DMS79 (cell line): ENCODE data around the gene CELF3.

Experiments used
- DNase-seq: peaks from one replicate; lab custom pipeline; 2025; lab: John Stamatoyannopoulos, UW

Gene CELF3

GRCh38 chr1:151720974-151721787 lies 4.6 kb upstream of the CELF3 start, which contains the start of gene RIIAD1:
Gene RIIAD1 (plus strand): TSS chr1:151721522. CDS start chr1:151721537, 15 bp downstream.
- DNase-seq, result peak; percentile 21

DNA sequence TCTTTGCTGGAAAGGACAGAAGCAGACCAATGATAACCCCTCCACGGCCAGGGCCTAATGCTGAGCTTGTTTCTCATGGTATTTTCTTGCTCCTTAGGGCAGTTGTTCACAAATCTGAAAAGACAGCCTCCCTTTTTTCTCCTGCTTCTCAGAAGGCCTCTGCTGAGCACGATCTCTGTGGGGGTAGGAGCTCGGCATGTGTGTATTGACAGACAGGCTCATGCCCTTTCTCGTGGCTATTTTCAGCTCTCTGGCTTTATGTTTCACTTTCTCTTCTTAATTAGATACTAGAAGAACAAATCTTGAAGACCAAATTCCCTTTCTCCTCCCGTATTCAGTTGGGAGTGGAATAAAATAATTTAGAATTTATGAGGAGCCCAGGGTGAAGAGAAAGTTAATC lies 4.0 kb upstream of the CELF3 start:
- no peak for DNase-seq

DNA sequence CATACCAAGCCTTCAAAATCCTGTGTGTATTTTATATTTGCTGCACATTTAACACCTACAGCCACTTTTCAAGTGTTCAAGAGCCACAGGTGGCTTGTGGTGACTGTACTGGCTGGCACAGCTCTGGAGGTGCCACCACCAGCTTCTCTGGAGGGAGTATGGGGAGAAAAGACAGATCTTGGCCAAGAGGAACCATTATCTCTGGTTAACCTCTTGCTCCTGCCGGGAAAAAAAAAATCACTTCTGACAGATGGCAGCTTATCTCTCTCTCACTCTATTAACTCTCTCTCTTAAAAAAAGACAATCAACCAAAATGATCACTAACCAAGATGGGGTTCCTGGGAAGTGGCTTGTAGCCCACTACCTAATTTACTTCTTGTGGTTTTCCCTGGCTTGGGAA lies 3.5 kb upstream of the CELF3 start:
- no peak for DNase-seq

DNA sequence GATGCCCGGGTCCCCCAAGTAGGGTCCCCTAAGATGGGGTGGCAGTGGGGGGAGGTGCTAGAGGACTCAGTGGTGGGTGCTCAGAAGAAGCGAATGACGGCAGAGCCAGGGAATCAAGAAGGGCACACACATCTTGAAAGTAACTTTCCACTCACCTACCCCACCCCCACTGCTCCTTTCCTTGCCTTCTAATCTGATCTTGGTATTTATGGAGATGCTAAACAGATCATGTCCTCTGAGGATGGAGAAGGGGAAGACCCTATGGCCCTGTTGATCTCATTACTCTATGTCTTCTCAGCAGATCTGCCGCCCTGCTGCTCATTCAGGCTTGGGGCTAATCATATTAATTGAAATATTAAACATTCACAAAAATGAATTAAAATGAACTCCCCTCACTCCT lies 2.1 kb upstream of the CELF3 start:
- DNase-seq, result no peak

DNA sequence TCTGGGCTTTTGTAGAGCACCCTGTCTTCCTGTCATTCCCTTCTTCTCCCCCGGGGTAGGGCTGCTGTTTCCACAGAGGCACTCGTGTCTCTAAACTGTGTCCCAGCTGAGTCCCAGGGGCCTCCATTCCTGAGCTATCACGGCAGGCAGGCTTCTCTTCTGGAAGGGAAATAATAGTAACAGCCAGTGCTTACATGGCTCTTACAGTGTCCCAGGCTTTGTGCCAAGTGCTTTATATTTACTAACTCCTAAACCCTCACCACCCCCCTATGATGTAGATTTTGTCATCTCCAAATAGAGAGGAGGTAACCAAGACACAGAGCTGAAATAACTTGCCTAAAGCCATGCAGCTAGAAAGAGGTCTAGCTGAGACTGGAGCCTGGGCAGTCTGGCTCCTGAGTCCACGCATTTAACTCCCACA lies 1.4 kb upstream of the CELF3 start:
- DNase-seq, result no peak

DNA sequence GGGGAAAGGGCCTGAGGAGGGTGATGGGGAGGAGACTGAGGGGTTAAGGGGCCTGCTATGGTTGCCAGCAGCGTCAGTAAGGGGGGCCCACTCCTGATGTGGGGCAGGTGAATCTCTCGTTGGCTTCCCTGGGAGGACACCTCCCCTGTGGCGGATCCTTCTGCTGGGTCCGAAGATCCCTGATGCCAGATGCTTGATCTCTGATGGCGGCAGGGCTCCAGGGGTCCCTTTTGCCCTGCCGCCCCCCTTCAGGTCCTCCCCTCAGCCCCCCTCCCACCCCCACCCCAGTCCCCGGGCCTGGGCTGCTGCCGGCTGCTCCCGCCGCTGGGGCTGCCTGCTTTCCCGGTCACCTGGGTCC lies 219 bp downstream of the CELF3 start:
- DNase-seq, result no peak

DNA sequence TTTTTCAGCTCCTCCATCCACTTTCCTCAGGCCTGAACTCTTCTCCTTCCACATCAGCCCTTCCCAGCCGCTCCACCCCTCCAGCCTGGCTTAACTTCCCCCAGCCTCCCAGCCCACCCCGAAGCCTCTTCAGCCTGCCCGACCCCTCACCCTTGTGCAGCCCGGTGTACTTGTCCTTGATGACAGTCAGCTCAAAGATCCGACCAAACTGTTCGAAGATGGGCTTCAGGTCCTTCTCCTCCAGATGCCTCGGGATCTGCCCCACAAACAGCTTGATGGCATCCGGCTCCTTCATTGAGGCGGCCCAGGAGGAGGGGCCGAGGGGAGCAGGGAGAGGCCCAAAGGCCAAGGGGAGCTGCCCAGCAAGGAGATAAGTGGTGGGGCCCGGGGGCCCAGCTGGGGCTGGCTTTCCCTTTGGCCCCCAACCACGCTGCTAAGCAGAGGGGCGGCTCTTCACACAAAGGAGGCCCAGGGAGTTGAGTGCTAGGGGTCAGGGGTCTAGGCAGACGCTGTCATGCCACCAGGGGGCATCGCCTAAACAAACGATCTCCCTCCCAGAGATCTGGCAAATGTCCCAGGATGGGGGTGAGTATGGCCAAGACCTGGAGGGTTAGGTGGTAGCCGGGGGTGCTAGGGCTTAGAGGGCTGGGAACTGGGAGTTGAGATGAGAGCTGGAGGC lies 738 bp downstream of the CELF3 start:
- DNase-seq, result peak; percentile 26

GRCh38 chr1:151714820-151715725 lies 1.5 kb downstream of the CELF3 start:
- DNase-seq, result no peak

- DNase-seq, result peak; percentile 32
Observed at GRCh38 chr1:151713874-151714273, 2.7 kb downstream of the CELF3 start.

GRCh38 chr1:151713044-151713443 lies 3.6 kb downstream of the CELF3 start:
- no peak for DNase-seq

- DNase-seq, result no peak
Observed at GRCh38 chr1:151711951-151712350, 4.7 kb downstream of the CELF3 start.

DNA sequence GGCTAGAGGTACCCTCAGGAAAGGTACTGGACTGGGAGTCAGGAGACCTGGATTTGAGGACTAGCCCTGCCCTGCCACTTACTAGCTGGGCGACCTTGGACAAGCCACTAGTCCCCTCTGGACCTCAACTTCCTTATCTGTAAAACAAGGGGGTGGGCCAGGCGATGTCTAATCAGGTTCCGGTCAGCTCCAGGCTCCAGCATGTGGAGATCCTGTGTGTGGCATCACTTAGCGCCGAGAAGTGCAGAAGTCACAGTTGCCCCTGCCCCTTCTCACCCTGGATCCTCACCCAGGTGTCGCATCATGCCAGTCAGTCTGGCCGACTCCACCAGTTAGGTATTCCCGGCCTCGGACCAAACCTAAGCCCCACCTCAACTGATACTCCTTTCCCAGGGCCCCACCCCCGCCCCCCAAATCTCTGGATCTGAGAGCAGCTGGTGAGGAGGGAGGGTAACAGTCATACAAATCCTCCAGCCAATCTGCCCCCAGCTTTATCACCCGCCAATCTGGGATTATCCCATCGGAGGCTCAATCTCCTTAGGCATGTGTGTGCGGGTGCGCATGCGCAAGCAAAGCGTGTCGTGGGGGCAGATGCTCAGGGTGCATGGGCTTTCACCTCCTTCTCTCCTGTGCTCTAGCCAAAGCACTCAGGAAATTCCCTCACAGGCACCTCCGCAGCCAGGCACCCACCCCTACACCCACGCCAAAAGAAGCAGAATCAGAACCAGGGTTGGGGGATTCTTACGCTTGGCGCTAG lies 5.4 kb downstream of the CELF3 start:
- DNase-seq, result no peak

DNA sequence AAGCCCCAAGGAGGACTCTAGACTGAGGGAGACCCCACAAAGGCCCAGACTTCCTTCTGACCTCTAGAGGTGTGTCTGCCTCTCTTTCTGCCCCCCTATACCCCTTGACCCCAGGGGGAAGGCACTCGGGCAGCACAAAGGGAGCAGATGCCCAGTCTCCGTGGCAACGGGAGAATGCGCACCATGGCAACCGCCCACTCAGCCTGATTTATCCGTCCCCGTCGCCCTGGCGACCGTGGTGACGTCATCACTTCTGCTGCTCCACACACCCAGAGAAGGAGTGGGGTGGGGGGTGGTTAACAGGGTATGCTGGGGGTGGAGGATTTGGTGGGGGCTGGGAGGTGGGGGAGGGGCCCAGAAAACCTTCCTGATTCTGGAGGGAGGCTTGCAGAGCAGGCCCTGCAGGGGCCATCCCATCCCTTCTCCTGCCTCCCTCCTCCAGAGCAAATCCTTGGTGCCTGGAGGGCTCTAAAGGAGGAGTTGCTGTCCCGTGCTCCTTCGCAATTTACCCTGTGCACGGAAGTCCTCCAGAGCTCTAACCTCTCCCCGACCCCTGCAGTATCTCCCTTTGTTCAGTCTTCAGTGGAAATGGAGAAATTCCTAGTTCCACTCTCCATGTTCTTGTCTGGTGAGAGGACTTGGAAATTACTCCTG lies 6.3 kb downstream of the CELF3 start:
- DNase-seq, result peak; percentile 11

DNA sequence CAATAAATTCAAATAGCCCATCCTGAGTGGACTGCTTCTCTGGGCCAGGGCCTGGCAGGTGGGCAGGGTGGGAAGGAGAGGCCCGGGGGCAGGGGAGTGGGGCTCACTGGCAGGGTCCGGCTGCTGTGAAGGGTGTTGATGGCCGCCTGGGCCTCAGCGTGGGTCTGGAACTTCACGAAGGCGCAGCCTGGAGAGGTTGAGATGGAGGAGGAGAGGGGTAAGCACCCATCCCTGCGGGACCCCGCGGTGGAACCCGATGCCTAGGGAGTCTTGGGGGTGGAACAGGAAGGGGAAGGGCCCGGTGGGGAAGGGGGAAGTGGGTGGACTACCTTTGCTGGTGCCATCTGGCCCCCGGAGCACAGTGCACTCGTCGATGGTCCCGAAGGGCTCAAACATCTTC lies 7.7 kb downstream of the CELF3 start:
- no peak for DNase-seq

DNA sequence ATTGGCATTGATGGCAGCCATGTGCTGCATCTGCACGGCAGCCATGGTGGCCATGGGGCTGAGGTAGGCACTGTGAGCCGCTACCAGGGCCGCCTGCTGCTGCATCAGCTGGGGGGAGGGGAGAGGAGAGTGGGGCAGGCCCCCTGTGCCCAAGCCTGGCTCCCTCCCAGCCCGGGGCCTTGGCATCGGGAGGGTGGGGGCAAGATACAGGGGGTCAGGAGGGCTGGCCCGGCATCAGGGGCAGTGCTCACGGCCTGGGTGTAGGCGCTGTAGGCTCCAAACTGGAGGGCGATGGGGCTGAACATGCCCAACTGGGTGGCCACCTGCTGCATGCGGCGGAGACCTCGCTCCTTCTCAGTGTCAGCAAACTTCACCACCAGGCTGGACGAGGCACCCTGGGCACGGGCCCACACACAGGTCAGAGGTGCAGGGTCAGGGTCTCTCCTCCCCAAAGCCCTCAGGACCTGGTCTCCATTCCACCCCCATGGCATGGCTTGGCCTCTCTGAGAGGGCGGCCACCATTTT lies 9.0 kb downstream of the CELF3 start:
- DNase-seq, result no peak

- DNase-seq, result no peak
Observed at GRCh38 chr1:151706464-151707415, 9.9 kb downstream of the CELF3 start.

- DNase-seq, result no peak
Observed at GRCh38 chr1:151705753-151706463, 10.7 kb downstream of the CELF3 start.

DNA sequence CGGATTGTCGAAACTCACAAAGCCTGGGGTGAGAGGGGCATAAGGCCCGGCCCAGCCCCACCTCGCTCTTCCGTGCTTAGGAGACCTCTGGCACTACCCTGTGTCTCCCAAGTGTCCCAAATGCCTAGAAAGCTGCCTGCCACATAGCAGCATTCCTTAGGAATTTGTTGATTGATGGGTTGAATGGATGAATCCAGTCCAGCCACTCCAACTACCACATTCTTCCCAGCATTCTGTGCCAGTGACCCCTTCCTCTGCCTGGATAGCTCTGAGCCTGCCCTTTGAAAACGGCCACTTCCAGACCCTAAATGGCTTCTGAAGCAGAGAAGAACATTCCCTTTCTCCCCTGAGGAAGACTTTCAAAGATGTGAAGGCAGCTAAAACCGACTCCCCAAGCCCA lies 11.5 kb downstream of the CELF3 start:
- DNase-seq, result no peak

- DNase-seq, result no peak
Observed at GRCh38 chr1:151704246-151704645, 12.4 kb downstream of the CELF3 start.
